ENCODE measurements around the gene TRIM56. TPM values are rescaled to one million over a fixed set of nuclear protein-coding genes. Genes with fewer than 3 reads are reported as not detected.
"Not testable (repeated sequence)": the region's sequence is repeated elsewhere in the genome, so short reads cannot be mapped to it uniquely, and the experiment has no call there.

TRIM56 gene, protein sequence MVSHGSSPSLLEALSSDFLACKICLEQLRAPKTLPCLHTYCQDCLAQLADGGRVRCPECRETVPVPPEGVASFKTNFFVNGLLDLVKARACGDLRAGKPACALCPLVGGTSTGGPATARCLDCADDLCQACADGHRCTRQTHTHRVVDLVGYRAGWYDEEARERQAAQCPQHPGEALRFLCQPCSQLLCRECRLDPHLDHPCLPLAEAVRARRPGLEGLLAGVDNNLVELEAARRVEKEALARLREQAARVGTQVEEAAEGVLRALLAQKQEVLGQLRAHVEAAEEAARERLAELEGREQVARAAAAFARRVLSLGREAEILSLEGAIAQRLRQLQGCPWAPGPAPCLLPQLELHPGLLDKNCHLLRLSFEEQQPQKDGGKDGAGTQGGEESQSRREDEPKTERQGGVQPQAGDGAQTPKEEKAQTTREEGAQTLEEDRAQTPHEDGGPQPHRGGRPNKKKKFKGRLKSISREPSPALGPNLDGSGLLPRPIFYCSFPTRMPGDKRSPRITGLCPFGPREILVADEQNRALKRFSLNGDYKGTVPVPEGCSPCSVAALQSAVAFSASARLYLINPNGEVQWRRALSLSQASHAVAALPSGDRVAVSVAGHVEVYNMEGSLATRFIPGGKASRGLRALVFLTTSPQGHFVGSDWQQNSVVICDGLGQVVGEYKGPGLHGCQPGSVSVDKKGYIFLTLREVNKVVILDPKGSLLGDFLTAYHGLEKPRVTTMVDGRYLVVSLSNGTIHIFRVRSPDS
- total RNA-seq = 10 to 100 TPM in 3 of 4 donors, 1 to 10 TPM in 1; 9.7 to 73.0 (median 26.3) TPM

- peak; percentile 85 to 86 for DNase-seq
- H3K27me3 ChIP-seq = no peaks in the 10 kb centered on the region
- H3K4me1 ChIP-seq = peaks cover 0 to 17% of the 10 kb centered on the region in 2 donors
- H3K27ac ChIP-seq = peak within 1 kb of the TSS; percentile 92 to 97
- TF ChIP-seq CTCF (IDR thresholded peaks at IDR 0.05) = no peak
- TF ChIP-seq POLR2A (IDR thresholded peaks at IDR 0.05) = peak; percentile 40 to 59
- no peaks in the 10 kb centered on the region for H3K9me3 ChIP-seq
- intact Hi-C loops (cut with DNase I; ENCODE audit: low total_unique reads) = no loop called here
- peak within 1 kb of the TSS; percentile 71 to 86 for H3K4me3 ChIP-seq
- no peaks in the 10 kb centered on the region for H3K36me3 ChIP-seq
These were observed at the start of gene TRIM56 for GRCh38 chr7:101085162-101085964. TSS of gene TRIM56 (plus strand) at chr7:101085481. CDS start at chr7:101087313, 1,832 bp downstream.

DNA sequence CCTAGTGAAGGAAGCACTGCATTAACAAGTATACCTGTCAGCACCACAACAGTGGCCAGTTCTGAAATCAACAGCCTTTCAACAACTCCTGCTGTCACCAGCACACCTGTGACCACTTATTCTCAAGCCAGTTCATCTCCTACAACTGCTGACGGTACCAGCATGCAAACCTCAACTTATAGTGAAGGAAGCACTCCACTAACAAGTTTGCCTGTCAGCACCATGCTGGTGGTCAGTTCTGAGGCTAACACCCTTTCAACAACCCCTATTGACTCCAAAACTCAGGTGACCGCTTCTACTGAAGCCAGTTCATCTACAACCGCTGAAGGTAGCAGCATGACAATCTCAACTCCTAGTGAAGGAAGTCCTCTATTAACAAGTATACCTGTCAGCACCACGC, 49.3 kb upstream of the TRIM56 start:
- H3K27ac ChIP-seq = no peak overlapping the region
- intact Hi-C loops (cut with DNase I; ENCODE audit: low total_unique reads) = no loop called here
- no peaks in the 10 kb centered on the region for H3K27me3 ChIP-seq
- no peaks in the 10 kb centered on the region for H3K9me3 ChIP-seq
- DNase-seq = no peak
- H3K36me3 ChIP-seq = no peaks in the 10 kb centered on the region
- no peaks in the 10 kb centered on the region for H3K4me1 ChIP-seq
- no peak for TF ChIP-seq POLR2A (IDR thresholded peaks at IDR 0.05)
- TF ChIP-seq CTCF (IDR thresholded peaks at IDR 0.05) = no peak
- no peak overlapping the region for H3K4me3 ChIP-seq

DNA sequence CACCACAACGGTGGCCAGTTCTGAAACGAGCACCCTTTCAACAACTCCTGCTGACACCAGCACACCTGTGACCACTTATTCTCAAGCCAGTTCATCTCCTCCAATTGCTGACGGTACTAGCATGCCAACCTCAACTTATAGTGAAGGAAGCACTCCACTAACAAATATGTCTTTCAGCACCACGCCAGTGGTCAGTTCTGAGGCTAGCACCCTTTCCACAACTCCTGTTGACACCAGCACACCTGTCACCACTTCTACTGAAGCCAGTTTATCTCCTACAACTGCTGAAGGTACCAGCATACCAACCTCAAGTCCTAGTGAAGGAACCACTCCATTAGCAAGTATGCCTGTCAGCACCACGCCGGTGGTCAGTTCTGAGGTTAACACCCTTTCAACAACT, 44.0 kb upstream of the TRIM56 start:
- intact Hi-C loops (cut with DNase I; ENCODE audit: low total_unique reads); H3K9me3 ChIP-seq; H3K36me3 ChIP-seq; H3K27me3 ChIP-seq; H3K4me1 ChIP-seq; H3K4me3 ChIP-seq; DNase-seq; H3K27ac ChIP-seq: not testable (repeated sequence)

- no peak overlapping the region for H3K27ac ChIP-seq
- DNase-seq = peak; percentile 33 to 39
- H3K4me3 ChIP-seq = no peak overlapping the region
- H3K36me3 ChIP-seq = no peaks in the 10 kb centered on the region
- no peaks in the 10 kb centered on the region for H3K4me1 ChIP-seq
- H3K27me3 ChIP-seq = peaks cover 0 to 6% of the 10 kb centered on the region in 2 donors
- intact Hi-C loops (cut with DNase I; ENCODE audit: low total_unique reads) = loop anchor here (2.0 kb wide), 1 partner anchor 162 kb away; no protein-coding TSS in a partner anchor
- H3K9me3 ChIP-seq = no peaks in the 10 kb centered on the region
- no peak for TF ChIP-seq CTCF (IDR thresholded peaks at IDR 0.05)
- no peak for TF ChIP-seq POLR2A (IDR thresholded peaks at IDR 0.05)
These were observed 26.9 kb upstream of the TRIM56 start for GRCh38 chr7:101058355-101058754.

DNA sequence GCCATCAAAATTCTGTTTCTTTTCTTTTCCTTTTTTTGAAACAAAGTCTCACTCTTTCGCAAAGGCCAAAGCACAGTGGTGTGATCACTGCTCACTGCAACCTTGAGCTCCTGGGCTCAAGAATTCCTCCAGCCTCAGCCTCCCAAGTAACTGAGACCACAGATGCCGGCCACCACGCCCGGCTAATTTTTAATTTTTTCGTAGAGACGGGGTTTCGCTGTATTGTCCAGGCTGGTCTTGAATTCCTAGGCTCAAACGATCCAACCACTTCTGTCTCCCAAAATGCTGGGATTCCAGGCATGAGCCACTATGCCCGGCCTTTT, 25.7 kb upstream of the TRIM56 start:
- H3K27ac ChIP-seq = no peak overlapping the region
- intact Hi-C loops (cut with DNase I; ENCODE audit: low total_unique reads) = loop anchor here (2.0 kb wide), 1 partner anchor 163 kb away; no protein-coding TSS in a partner anchor
- TF ChIP-seq CTCF (IDR thresholded peaks at IDR 0.05) (no peak), POLR2A (IDR thresholded peaks at IDR 0.05) (no peak)

More for the DNA sequence above, 25.7 kb upstream of the TRIM56 start:
- no peak for DNase-seq
- Histone ChIP-seq H3K4me3 (no peak overlapping the region), H3K4me1 (no peaks in the 10 kb centered on the region), H3K9me3 (no peaks in the 10 kb centered on the region), H3K27me3 (peaks cover 0 to 6% of the 10 kb centered on the region in 2 donors), H3K36me3 (no peaks in the 10 kb centered on the region)

Measured in uterus (tissue), 4 donors.